Measurements from ENCODE around the gene OPRL1. TPM values are rescaled to one million over a fixed set of nuclear protein-coding genes. Genes with fewer than 3 reads are reported as not detected.

Gene OPRL1
- total and polyA plus RNA-seq, 7 experiments from 2014 or later, result 0.18 to 6.1 (median 1.1) TPM

GRCh38 chr20:64041781-64042053 is 38.2 kb upstream of the OPRL1 start:
- peaks cover 0 to 13% (median 7%) of the 10 kb centered on the region in 5 donors for H3K27me3 Mint-ChIP-seq
- H3K36me3 Mint-ChIP-seq, result no peaks in the 10 kb centered on the region
- Histone ChIP-seq H3K36me3 (ENCODE audit: control insufficient read depth in 2 of 3, insufficient read depth in 3 of 3, low read length in 3 of 3) (peaks cover 0 to 3% (median 0%) of the 10 kb centered on the region in 3 experiments), H3K9me3 (ENCODE audit: control insufficient read depth in 2 of 3, low read length in 3 of 3) (no peaks in the 10 kb centered on the region), H3K27me3 (ENCODE audit: control insufficient read depth in 2 of 2, insufficient read depth in 2 of 2, low read length in 2 of 2) (no peaks in the 10 kb centered on the region), H3K27ac (ENCODE audit: low read depth, low read length) (peak overlapping the region; percentile 82), H3K4me1 (ENCODE audit: control insufficient read depth in 2 of 2, insufficient read depth in 2 of 2, low read length in 2 of 2) (peaks cover 22 to 37% of the 10 kb centered on the region in 2 donors), H3K4me3 (ENCODE audit: low read length) (peak overlapping the region; percentile 74)
- no peak for ATAC-seq
- peak overlapping the region; percentile 77 to 89 (median 86) for H3K4me3 Mint-ChIP-seq
- no peaks in the 10 kb centered on the region for H3K9me3 Mint-ChIP-seq
- H3K4me1 Mint-ChIP-seq, result peaks cover 31 to 55% (median 42%) of the 10 kb centered on the region in 7 donors
- intact Hi-C loops (cut with micrococcal nuclease), result no loop called here
- peak overlapping the region in 8 of 9 donors; percentile 18 to 92 (median 78) for H3K27ac Mint-ChIP-seq
- POLR2A ChIA-PET, result interaction anchor here (0.7 to 4.8 kb wide), 9 partner anchors 16 to 521 kb away, joined by 3 to 37 read pairs (median 4); partner anchors contain the start of genes OPRL1, PPDPF, PRPF6 and RGS19
- CTCF ChIA-PET, result interaction anchor here (4.0 to 5.2 kb wide), 2 partner anchors 17 to 62 kb away, joined by 27 to 54 read pairs; partner anchors contain the start of genes PRPF6 and SAMD10
- DNase-seq, result no peak

- Mint-ChIP-seq H3K4me1 (peaks cover 34 to 55% (median 40%) of the 10 kb centered on the region in 7 donors), H3K27ac (peak overlapping the region; percentile 71 to 94 (median 89)), H3K36me3 (no peaks in the 10 kb centered on the region), H3K4me3 (peak overlapping the region; percentile 77 to 89 (median 86)), H3K27me3 (peaks cover 0 to 18% (median 9%) of the 10 kb centered on the region in 5 donors), H3K9me3 (no peaks in the 10 kb centered on the region)
- Histone ChIP-seq H3K4me1 (ENCODE audit: control insufficient read depth in 2 of 2, insufficient read depth in 2 of 2, low read length in 2 of 2) (peaks cover 17 to 32% of the 10 kb centered on the region in 2 donors), H3K27ac (ENCODE audit: low read depth, low read length) (peak overlapping the region; percentile 82), H3K36me3 (ENCODE audit: control insufficient read depth in 2 of 3, insufficient read depth in 3 of 3, low read length in 3 of 3) (peaks cover 0 to 3% (median 0%) of the 10 kb centered on the region in 3 experiments), H3K9me3 (ENCODE audit: control insufficient read depth in 2 of 3, low read length in 3 of 3) (no peaks in the 10 kb centered on the region), H3K27me3 (ENCODE audit: control insufficient read depth in 2 of 2, insufficient read depth in 2 of 2, low read length in 2 of 2) (no peaks in the 10 kb centered on the region), H3K4me3 (ENCODE audit: low read length) (peak overlapping the region; percentile 74)
- DNase-seq, result no peak
- POLR2A ChIA-PET, result interaction anchor here (0.7 to 4.8 kb wide), 9 partner anchors 15 to 521 kb away, joined by 3 to 37 read pairs (median 4); partner anchors contain the start of genes OPRL1, PPDPF, PRPF6 and RGS19
- intact Hi-C loops (cut with micrococcal nuclease), result no loop called here
- no peak for ATAC-seq
- CTCF ChIA-PET, result interaction anchor here (5.2 kb wide), 1 partner anchor 17 kb away, joined by 54 read pairs; no protein-coding TSS in a partner anchor
Observed at GRCh38 chr20:64042054-64042781, 37.7 kb upstream of the OPRL1 start.

GRCh38 chr20:64043768-64044167 is 36.1 kb upstream of the OPRL1 start:
- Mint-ChIP-seq H3K36me3 (no peaks in the 10 kb centered on the region), H3K4me1 (peaks cover 30 to 49% (median 35%) of the 10 kb centered on the region in 7 donors), H3K27ac (peak overlapping the region in 8 of 9 donors; percentile 2 to 93 (median 84)), H3K9me3 (no peaks in the 10 kb centered on the region), H3K4me3 (peak overlapping the region in 7 of 10 donors; percentile 18 to 89 (median 79)), H3K27me3 (peaks cover 0 to 25% (median 9%) of the 10 kb centered on the region in 5 donors)
- H3K9me3 ChIP-seq (ENCODE audit: control insufficient read depth in 2 of 3, low read length in 3 of 3), result no peaks in the 10 kb centered on the region
- DNase-seq, result no peak
- H3K36me3 ChIP-seq (ENCODE audit: control insufficient read depth in 2 of 3, insufficient read depth in 3 of 3, low read length in 3 of 3), result peaks cover 0 to 3% (median 0%) of the 10 kb centered on the region in 3 experiments
- H3K4me3 ChIP-seq (ENCODE audit: low read length), result no peak overlapping the region
- ChIA-PET CTCF (interaction anchor here (0.6 to 1.1 kb wide), 3 partner anchors 58 to 86 kb away, joined by 3 read pairs; partner anchors contain the start of gene PRPF6), POLR2A (interaction anchor here (0.8 to 1.7 kb wide), 5 partner anchors 8 to 64 kb away, joined by 3 to 5 read pairs (median 3); partner anchors contain the start of genes SAMD10 and TCEA2)
- H3K27me3 ChIP-seq (ENCODE audit: control insufficient read depth in 2 of 2, insufficient read depth in 2 of 2, low read length in 2 of 2), result no peaks in the 10 kb centered on the region
- intact Hi-C loops (cut with micrococcal nuclease), result no loop called here
- no peak overlapping the region for H3K27ac ChIP-seq (ENCODE audit: low read depth, low read length)
- peaks cover 11 to 26% of the 10 kb centered on the region in 2 donors for H3K4me1 ChIP-seq (ENCODE audit: control insufficient read depth in 2 of 2, insufficient read depth in 2 of 2, low read length in 2 of 2)
- no peak for ATAC-seq

- peaks cover 11 to 21% of the 10 kb centered on the region in 2 donors for H3K4me1 ChIP-seq (ENCODE audit: control insufficient read depth in 2 of 2, insufficient read depth in 2 of 2, low read length in 2 of 2)
- no peak for ATAC-seq
- POLR2A ChIA-PET, result interaction anchor here (0.6 to 1.7 kb wide), 3 partner anchors 18 to 65 kb away, joined by 3 to 5 read pairs (median 3); partner anchors contain the start of genes SAMD10 and TCEA2
- Mint-ChIP-seq H3K9me3 (no peaks in the 10 kb centered on the region), H3K27ac (peak overlapping the region in 7 of 9 donors; percentile 0 to 93 (median 65)), H3K4me3 (peak overlapping the region in 3 of 10 donors; percentile 19 to 56 (median 20)), H3K27me3 (peaks cover 0 to 28% (median 9%) of the 10 kb centered on the region in 5 donors), H3K4me1 (peaks cover 29 to 45% (median 33%) of the 10 kb centered on the region in 7 donors), H3K36me3 (no peaks in the 10 kb centered on the region)
- H3K4me3 ChIP-seq (ENCODE audit: low read length), result no peak overlapping the region
- H3K36me3 ChIP-seq (ENCODE audit: control insufficient read depth in 2 of 3, insufficient read depth in 3 of 3, low read length in 3 of 3), result peaks cover 0 to 3% (median 0%) of the 10 kb centered on the region in 3 experiments
- H3K9me3 ChIP-seq (ENCODE audit: control insufficient read depth in 2 of 3, low read length in 3 of 3), result no peaks in the 10 kb centered on the region
- CTCF ChIA-PET, result interaction anchor here (0.8 to 1.1 kb wide), 2 partner anchors 64 to 87 kb away, joined by 3 read pairs; partner anchors contain the start of gene PRPF6
- H3K27me3 ChIP-seq (ENCODE audit: control insufficient read depth in 2 of 2, insufficient read depth in 2 of 2, low read length in 2 of 2), result no peaks in the 10 kb centered on the region
- no peak overlapping the region for H3K27ac ChIP-seq (ENCODE audit: low read depth, low read length)
- intact Hi-C loops (cut with micrococcal nuclease), result no loop called here
- no peak for DNase-seq
Observed at GRCh38 chr20:64044484-64045247, 35.2 kb upstream of the OPRL1 start.

GRCh38 chr20:64045346-64046011 is 34.4 kb upstream of the OPRL1 start:
- Mint-ChIP-seq H3K4me3 (peak overlapping the region in 2 of 10 donors; percentile 45 to 49), H3K4me1 (peaks cover 22 to 37% (median 27%) of the 10 kb centered on the region in 7 donors), H3K27ac (peak overlapping the region in 5 of 9 donors; percentile 13 to 93 (median 31)), H3K9me3 (no peaks in the 10 kb centered on the region), H3K36me3 (no peaks in the 10 kb centered on the region), H3K27me3 (peaks cover 0 to 29% (median 9%) of the 10 kb centered on the region in 5 donors)
- Histone ChIP-seq H3K27ac (ENCODE audit: low read depth, low read length) (no peak overlapping the region), H3K4me3 (ENCODE audit: low read length) (no peak overlapping the region), H3K4me1 (ENCODE audit: control insufficient read depth in 2 of 2, insufficient read depth in 2 of 2, low read length in 2 of 2) (peaks cover 9 to 22% of the 10 kb centered on the region in 2 donors), H3K27me3 (ENCODE audit: control insufficient read depth in 2 of 2, insufficient read depth in 2 of 2, low read length in 2 of 2) (peaks cover 3 to 8% of the 10 kb centered on the region in 2 donors), H3K9me3 (ENCODE audit: control insufficient read depth in 2 of 3, low read length in 3 of 3) (no peaks in the 10 kb centered on the region), H3K36me3 (ENCODE audit: control insufficient read depth in 2 of 3, insufficient read depth in 3 of 3, low read length in 3 of 3) (peaks cover 0 to 3% (median 0%) of the 10 kb centered on the region in 3 experiments)
- ChIA-PET POLR2A (interaction anchor here (0.6 to 1.7 kb wide), 2 partner anchors 17 to 31 kb away, joined by 3 to 5 read pairs; partner anchors contain the start of gene TCEA2), CTCF (no interaction called here)
- intact Hi-C loops (cut with micrococcal nuclease), result no loop called here
- ATAC-seq (no peak), DNase-seq (no peak)
